Stomach (tissue), 9 donors: Measurements from ENCODE around the gene PPM1J. TPM values are rescaled to one million over a fixed set of nuclear protein-coding genes. Genes with fewer than 3 reads are reported as not detected.
A peak's percentile ranks its signal among the peaks of the same experiment; 100 is the strongest.

Experiments used
- DNase-seq, 2 donors: peaks; one replicate each; pipeline versions ENCODE4 v3.0.0 to v3.0.0-alpha.2; 2013 to 2019
- H3K27ac ChIP-seq, 5 donors: fragments of 200-600 bp in 4 of 5; sonication (generic) in 4 of 5; one replicate each; pipeline ENCODE4 v1.5.1; 2013 to 2019; ENCODE audit warnings: mild to moderate bottlenecking in 1 of 5, moderate library complexity in 1 of 5
- H3K27me3 ChIP-seq, 3 donors: fragments of 200-600 bp; sonication (generic); one replicate each; pipeline ENCODE4 v1.5.1; 2017 to 2019; ENCODE audit warnings: mixed run types in 1 of 3
- H3K36me3 ChIP-seq, 4 donors: fragments of 200-600 bp; sonication (generic); 1 replicate in 3 of 4; 2 replicates in 1 of 4; pipeline ENCODE4 v1.5.1; 2016 to 2019
- H3K4me1 ChIP-seq, 4 donors: fragments of 200-600 bp; sonication (generic); one replicate each; pipeline ENCODE4 v1.5.1; 2016 to 2019
- H3K4me3 ChIP-seq, 4 donors: fragments of 200-600 bp; sonication (generic) in 3 of 4; one replicate each; pipeline ENCODE4 v1.5.1; 2016 to 2019; ENCODE audit warnings: mild to moderate bottlenecking in 1 of 4
- H3K9me3 ChIP-seq, 4 donors: fragments of 200-600 bp; sonication (generic); one replicate each; pipeline ENCODE4 v1.5.1; 2016 to 2019
- CTCF ChIP-seq, 7 experiments: fragments of 450-650 bp in 4 of 7; fragments of 200-600 bp in 3 of 7; sonication (generic) in 3 of 7; IDR thresholded peaks; one replicate each; pipeline ENCODE4 v1.5.1; 2016 to 2019; ENCODE audit warnings: antibody characterized with exemption in 7 of 7, control low read depth in 2 of 7, mild to moderate bottlenecking in 1 of 7
- EP300 ChIP-seq: sonication (generic); formaldehyde crosslinking; IDR thresholded peaks from one replicate; pipeline ENCODE4 v1.6.1; 2017; ENCODE audit warnings: antibody characterized with exemption
- POLR2A ChIP-seq, 4 donors: fragments of 450-650 bp; IDR thresholded peaks; one replicate each; pipeline ENCODE4 v1.6.1; 2016; ENCODE audit warnings: antibody characterized with exemption in 4 of 4, control low read depth in 2 of 4, mild to moderate bottlenecking in 1 of 4, moderate library complexity in 1 of 4
- POLR2AphosphoS5 ChIP-seq, 3 donors: sonication (generic); formaldehyde crosslinking; IDR thresholded peaks; one replicate each; pipeline ENCODE4 v1.6.1; 2016; ENCODE audit warnings: antibody characterized with exemption in 3 of 3
- WGBS, 5 donors: extraction: QIAGEN DNeasy Blood & Tissue Kit in 3 of 5; methylation state at CpG; one replicate each; pipeline versions ENCODE4 v1.1.5 to v1.1.7; 2013 to 2018; 5-methylcytosine and 5-hydroxymethylcytosine counted together
- intact Hi-C: fragments of 100-400 bp; cut with DNase I; formaldehyde crosslinking; loops from one replicate; pipeline ENCODE4 v1.15.1; 2023; ENCODE audit warnings: low total_unique reads
- polyA plus RNA-seq, 3 donors: library from polyadenylated mRNA; stranded (reverse); fragments of 200-250 nt; gene quantifications; one replicate each; pipeline ENCODE4 v1.2.3, GENCODE V29; 2013
- total RNA-seq, 5 donors: library from RNA; depleted of rRNA; stranded (reverse); fragments of >200 nt; gene quantifications; one replicate each; pipeline versions ENCODE4 v1.1.0 to v1.2.3, GENCODE V29; 2014 to 2016
- donor health status: healthy with polysubstance abuse.
- donor health status: Bipolar disorder and iron deficiency.
- donor health status: healthy.

PPM1J gene
- total and polyA plus RNA-seq, 8 donors = 0.50 to 4.0 (median 1.1) TPM; not detected in 4

GRCh38 chr1:112710159-112710558, 5.0 kb downstream of the PPM1J start:
- Histone ChIP-seq H3K4me1 (peaks cover 27 to 39% (median 36%) of the 10 kb centered on the region in 4 donors), H3K4me3 (no peak overlapping the region), H3K27ac (no peak overlapping the region), H3K27me3 (no peaks in the 10 kb centered on the region), H3K9me3 (no peaks in the 10 kb centered on the region), H3K36me3 (no peaks in the 10 kb centered on the region)
- TF ChIP-seq POLR2AphosphoS5 (IDR thresholded peaks at IDR 0.05) = no peak
- TF ChIP-seq CTCF (IDR thresholded peaks at IDR 0.05) = no peak
- TF ChIP-seq EP300 = no peak
- TF ChIP-seq POLR2A (IDR thresholded peaks at IDR 0.05) = no peak
- WGBS, 5 donors = 84 to 92% (median 88%) methylated on average over 6 to 7 of the region's 7 CpGs
- intact Hi-C loops = loop anchor here (10.0 kb wide), 1 partner anchor 335 kb away; no protein-coding TSS in a partner anchor
- no peak for DNase-seq

DNA sequence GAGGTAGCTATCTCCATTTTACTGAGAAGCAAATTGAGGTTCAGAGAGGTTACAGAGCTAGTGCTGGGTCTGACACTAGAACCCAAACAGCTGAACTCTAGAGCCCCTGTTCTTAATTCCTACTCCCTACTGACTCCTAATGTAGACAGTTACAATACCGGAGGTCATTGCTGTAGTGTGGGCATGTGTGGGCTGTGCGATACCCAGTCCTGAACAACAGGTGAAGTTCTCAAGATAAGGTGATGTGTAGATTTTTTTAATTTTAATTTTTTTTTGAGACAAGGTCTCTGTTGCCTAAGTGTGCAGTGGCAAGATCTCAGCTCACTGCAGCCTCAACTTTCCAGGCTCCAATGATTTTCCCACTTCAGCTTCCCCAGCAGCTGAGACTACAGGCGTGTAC, 6.6 kb downstream of the PPM1J start:
- H3K4me1 ChIP-seq = peaks cover 30 to 39% (median 37%) of the 10 kb centered on the region in 4 donors
- TF ChIP-seq POLR2AphosphoS5 (IDR thresholded peaks at IDR 0.05) = no peak
- no peak for TF ChIP-seq POLR2A (IDR thresholded peaks at IDR 0.05)
- no peak for TF ChIP-seq EP300
- TF ChIP-seq CTCF (IDR thresholded peaks at IDR 0.05) = no peak
- DNase-seq = no peak
- 86 to 94% (median 93%) methylated on average over 3 of the region's 3 CpGs for WGBS, 5 donors
- H3K9me3 ChIP-seq = no peaks in the 10 kb centered on the region
- H3K36me3 ChIP-seq = peaks cover 0 to 5% (median 1%) of the 10 kb centered on the region in 4 donors
- intact Hi-C loops = loop anchor here (10.0 kb wide), 1 partner anchor 324 kb away; no protein-coding TSS in a partner anchor
- H3K27me3 ChIP-seq = no peaks in the 10 kb centered on the region
- no peak overlapping the region for H3K4me3 ChIP-seq
- H3K27ac ChIP-seq = no peak overlapping the region

DNA sequence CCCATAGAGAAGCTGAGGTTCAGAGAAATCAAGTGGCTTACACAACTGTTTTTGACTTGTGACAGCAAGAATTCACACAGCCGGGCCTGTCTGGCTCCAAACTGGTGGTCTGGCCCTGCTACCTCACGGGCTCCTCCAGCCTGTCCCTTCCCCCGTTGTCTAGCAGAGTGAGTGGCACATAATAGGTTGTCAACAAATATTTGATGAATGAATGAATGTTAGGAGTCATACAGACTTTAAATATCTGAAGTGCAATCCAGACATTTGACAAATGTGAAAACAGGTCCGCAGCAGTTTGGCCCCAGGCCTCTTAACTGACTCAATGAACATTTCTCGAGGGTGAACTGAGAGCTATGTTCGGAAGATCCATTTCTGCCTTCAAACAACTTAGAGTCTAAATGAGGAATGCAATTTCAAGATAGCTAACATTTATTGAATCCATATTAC, 7.1 kb downstream of the PPM1J start:
- Histone ChIP-seq H3K27ac (peak overlapping the region in 4 of 5 donors; percentile 95 to 98 (median 96)), H3K9me3 (no peaks in the 10 kb centered on the region), H3K36me3 (peaks cover 0 to 9% (median 5%) of the 10 kb centered on the region in 4 donors), H3K4me3 (no peak overlapping the region), H3K27me3 (no peaks in the 10 kb centered on the region), H3K4me1 (peaks cover 33 to 39% (median 38%) of the 10 kb centered on the region in 4 donors)
- no peak for TF ChIP-seq POLR2A (IDR thresholded peaks at IDR 0.05)
- no peak for TF ChIP-seq CTCF (IDR thresholded peaks at IDR 0.05)
- no peak for DNase-seq
- WGBS, 5 donors = 67 to 85% (median 82%) methylated on average over 6 of the region's 6 CpGs
- intact Hi-C loops = loop anchor here (10.0 kb wide), 1 partner anchor 323 kb away; no protein-coding TSS in a partner anchor

DNA sequence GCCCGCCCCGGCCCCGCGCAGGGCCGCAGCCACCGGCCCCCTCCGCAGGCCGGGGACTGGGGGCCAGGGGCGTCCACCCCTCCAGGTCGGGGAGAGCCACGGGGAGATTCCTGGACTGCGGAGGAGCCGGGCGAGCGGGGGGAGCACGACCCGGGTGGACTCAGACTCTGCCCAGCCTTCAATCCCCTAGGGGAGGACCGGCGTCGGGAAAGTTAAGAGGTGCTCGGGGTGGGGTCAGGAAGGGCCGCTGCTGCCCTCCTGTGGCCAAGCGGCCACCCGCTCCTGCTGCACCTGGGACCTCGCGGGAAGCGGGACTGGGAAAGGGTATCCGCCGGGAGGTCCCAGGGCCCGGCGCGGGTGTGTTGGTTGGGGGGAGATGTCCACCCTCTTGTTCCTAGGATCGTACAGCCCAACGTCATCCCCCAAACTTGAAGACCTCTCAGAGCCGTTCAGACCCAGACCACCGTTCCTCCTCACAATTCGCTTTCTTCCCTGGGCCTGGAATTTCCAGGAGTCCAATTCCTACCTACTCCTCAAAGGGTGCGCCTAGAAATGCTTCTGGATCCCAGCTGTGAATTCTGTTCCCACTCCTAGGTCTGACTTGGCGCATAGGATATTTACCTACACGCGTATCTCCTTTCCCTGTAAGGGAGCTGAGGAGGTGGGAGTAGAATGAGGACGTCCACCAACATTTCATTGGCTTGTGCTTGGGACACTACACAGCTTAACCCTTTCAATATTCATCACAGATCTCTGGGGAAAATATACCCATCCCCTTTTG, 7.7 kb downstream of the PPM1J start:
- peak overlapping the region; percentile 91 to 98 (median 96) for H3K27ac ChIP-seq
- peak; percentile 89 to 96 for DNase-seq
- no peaks in the 10 kb centered on the region for H3K9me3 ChIP-seq
- no peaks in the 10 kb centered on the region for H3K27me3 ChIP-seq
- peaks cover 6 to 16% (median 12%) of the 10 kb centered on the region in 4 donors for H3K36me3 ChIP-seq
- intact Hi-C loops = loop anchor here (10.0 kb wide), 1 partner anchor 323 kb away; no protein-coding TSS in a partner anchor
- peaks cover 35 to 45% (median 44%) of the 10 kb centered on the region in 4 donors for H3K4me1 ChIP-seq
- H3K4me3 ChIP-seq = peak overlapping the region; percentile 72 to 95 (median 87)
- TF ChIP-seq EP300 = no peak
- TF ChIP-seq CTCF (IDR thresholded peaks at IDR 0.05) = peak in 5 of 7 experiments; percentile 81 to 92 (median 87)
- no peak for TF ChIP-seq POLR2A (IDR thresholded peaks at IDR 0.05)
- TF ChIP-seq POLR2AphosphoS5 (IDR thresholded peaks at IDR 0.05) = peak in 1 of 3 donors; percentile 6
- 4 to 8% (median 4%) methylated on average over 27 to 41 of the region's 42 CpGs for WGBS, 5 donors
